HG03520 (cell line): ENCODE data around the gene LRRC56.

Source experiments
- ATAC-seq: cut with Tn5 transposase; IDR thresholded peaks from one replicate; pipeline ENCODE4 v1.9.1; 2021; ENCODE audit warnings: mild to moderate bottlenecking, moderate library complexity; ENCODE audit not compliant: unreplicated experiment

The LRRC56 gene

DNA sequence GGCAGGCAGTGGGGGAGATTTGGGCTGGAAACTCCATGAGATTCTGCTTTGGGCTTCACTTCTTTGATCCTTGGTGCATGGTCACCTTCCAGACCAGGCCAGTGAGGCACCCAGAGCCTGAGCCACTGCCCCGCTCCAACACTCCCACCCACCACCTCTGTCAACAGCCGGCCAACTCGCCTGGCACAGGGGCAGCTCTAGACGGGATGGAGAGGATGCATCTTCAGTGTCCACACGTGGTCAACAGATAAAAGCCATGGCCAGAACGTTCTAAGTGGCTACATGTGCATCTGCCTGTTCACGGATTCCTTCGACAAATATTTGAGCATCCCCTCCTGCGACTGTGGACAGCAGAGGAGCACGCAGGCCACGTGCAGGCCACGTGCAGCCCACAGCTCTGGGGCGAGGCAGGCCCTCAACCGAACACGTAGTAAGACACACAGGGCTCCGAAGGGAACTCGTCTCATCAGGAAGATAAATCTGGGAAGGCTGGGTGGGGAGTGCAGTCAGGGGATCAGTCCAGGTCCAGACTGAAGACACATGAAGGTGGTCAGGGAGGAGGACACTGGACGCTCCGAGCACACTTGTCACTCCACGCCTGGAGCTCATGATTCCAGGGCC is 1.2 kb downstream of the LRRC56 start:
- ATAC-seq = no peak

DNA sequence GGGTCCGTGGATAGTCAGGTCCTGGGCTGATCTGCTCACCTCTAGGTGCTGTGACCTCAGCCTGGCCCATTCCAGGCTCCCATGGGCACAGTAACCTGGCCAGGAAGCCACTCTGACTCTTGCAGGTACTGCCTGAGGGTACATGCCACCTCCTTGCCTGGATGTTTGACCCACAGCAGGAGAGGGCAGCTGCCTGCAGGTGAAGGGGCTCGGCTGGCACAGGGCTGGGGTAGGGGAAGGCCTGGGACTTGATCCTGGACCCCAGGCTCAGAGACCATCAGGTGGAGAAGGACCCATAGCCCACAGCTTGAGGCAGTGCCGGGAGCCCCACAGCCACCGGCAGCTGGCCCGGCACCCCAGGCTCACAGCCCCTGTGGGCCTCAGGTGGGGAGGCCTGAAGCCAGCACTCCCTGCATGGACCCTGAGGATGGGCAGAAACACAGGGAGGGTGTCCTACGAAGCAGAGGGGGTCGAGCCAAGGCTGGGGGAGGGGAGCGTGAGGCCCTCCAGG is 2.7 kb downstream of the LRRC56 start:
- ATAC-seq = no peak

- no peak for ATAC-seq
These were observed 3.5 kb downstream of the LRRC56 start for GRCh38 chr11:540583-541432.

DNA sequence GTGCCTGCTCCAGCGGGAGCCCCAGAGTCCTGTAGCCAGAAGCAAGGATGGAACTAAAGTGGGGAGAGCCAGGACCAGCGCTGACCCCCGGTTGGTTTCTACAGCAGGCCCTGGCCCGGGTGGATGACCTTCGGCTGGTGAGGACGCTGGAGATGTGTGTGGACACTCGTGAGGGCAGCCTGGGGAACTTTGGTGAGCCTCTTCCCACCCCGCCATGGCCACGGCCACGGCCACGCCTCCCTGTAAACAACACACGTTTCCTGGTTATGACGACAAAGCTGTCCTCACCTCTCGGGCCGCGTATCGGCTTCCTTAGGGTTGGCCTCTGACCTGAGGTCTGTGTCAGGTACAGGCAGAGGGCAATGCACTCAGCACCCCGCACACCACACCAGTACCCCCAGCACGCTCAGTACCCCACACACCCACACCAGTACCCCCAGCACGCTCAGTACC is 4.1 kb downstream of the LRRC56 start:
- no peak for ATAC-seq

- ATAC-seq = no peak
These were observed 7.5 kb downstream of the LRRC56 start for GRCh38 chr11:544817-545166.

GRCh38 chr11:545171-545570 is 7.8 kb downstream of the LRRC56 start:
- no peak for ATAC-seq

- no peak for ATAC-seq
These were observed 11.6 kb downstream of the LRRC56 start for GRCh38 chr11:548700-549603.

DNA sequence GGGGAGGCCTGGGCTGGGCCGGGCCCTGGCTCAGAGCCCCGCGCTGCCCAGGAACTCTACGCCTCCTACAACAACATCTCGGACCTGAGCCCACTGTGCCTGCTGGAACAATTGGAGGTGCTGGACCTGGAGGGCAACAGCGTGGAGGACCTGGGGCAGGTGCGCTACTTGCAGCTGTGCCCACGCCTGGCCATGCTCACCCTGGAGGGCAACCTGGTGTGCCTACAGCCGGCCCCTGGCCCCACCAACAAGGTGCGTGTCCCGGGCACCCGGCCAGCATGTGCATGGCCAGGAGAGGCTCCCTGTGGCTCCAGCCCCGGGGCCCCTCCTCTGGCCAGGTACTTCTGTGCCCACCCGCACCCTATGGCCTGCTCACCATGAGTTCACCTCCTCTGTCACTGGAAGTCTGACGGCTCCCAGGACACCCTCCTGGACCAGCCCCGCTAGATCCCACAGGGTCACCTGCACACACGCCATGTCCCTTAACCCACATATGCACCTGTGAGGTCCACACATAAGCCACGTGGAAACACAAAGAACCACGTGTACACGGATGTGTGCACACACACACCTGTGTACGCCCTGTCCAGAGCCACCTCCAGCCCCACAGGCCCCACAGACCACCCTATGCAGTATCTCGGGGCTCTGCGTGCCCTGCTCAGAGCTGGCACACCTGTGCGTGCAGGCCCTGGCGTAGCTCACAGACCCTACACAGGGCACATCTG is 12.9 kb downstream of the LRRC56 start:
- ATAC-seq = no peak

DNA sequence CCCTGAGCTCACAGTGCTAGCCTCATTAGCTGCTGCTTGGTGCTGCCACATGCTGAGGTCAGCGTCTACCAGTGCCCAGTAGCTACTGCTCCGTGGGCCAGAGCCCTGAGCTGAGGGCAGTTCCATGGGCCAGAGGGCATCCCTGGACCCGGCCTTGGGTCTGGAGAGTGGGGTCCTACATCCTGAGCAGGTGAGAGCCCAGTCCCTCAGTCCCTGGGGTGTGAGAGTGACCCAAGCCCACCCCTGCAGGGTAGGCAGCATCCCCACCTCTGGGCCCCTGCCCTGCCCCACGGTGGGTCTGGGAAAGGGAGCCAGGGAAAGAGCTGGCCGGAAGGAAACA is 13.4 kb downstream of the LRRC56 start:
- ATAC-seq = no peak

- ATAC-seq = no peak
These were observed 13.8 kb downstream of the LRRC56 start for GRCh38 chr11:551131-551530.

DNA sequence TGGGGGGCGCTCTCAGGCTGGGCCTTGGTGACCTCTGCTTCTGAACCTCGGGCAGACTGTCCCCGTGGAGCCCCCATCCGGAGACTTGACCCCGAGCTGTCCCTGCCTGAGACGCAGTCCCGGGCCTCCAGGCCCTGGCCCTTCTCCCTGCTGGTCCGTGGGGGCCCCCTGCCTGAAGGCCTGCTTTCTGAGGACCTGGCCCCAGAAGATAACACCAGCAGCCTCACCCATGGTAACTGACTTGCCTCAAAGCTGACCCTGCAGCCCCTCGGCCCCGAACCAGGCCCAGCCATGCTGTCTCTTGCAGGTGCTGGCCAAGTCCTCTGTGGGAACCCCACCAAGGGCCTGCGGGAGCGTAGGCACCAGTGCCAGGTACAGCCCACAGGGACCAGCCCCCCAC is 14.3 kb downstream of the LRRC56 start:
- no peak for ATAC-seq

DNA sequence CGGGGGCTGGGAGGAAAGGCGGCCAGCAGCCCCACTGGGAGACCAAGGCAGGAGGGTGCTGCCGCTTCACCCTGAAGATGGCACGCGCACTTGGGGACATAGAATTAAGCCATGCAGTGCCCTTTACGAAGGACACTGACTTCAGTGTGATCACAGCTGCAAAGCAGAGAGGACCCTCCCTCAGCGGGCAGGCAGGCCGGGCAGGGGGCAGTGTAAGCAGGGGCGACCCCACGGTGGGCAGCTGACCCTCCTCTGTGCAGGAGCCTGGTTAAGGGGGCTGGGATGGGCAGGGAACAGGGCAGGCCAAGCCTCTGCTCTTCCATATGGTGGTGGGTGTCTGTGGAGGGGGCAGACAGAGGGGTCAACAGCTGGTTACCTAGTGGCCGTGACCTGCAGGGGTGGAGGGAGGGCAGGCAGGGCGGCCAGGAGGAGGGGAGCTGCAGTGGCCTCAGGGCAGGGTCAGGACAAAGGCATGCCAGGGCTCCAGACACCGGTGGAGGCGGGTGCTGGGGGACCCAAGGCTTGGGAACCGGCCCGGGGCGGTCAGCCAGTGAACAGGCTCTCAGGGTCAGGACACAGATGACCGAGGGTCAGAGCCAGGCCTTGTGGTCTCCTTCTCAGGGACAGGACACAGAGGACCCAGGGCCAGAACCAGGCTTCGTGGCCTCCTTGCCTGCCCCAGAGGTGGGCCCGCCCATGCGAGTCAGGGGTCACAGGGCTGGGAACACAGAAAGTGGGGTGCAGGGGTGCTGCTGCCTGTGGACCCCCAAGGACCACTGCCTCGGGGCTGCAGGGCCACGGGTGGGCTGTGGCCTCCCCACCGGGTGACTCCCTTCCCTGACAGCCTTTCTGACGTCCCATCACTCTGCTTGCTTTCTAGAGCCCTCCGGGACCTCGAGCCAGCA is 16.0 kb downstream of the LRRC56 start:
- ATAC-seq = no peak

GRCh38 chr11:553988-554340 is 16.6 kb downstream of the LRRC56 start:
- no peak for ATAC-seq

DNA sequence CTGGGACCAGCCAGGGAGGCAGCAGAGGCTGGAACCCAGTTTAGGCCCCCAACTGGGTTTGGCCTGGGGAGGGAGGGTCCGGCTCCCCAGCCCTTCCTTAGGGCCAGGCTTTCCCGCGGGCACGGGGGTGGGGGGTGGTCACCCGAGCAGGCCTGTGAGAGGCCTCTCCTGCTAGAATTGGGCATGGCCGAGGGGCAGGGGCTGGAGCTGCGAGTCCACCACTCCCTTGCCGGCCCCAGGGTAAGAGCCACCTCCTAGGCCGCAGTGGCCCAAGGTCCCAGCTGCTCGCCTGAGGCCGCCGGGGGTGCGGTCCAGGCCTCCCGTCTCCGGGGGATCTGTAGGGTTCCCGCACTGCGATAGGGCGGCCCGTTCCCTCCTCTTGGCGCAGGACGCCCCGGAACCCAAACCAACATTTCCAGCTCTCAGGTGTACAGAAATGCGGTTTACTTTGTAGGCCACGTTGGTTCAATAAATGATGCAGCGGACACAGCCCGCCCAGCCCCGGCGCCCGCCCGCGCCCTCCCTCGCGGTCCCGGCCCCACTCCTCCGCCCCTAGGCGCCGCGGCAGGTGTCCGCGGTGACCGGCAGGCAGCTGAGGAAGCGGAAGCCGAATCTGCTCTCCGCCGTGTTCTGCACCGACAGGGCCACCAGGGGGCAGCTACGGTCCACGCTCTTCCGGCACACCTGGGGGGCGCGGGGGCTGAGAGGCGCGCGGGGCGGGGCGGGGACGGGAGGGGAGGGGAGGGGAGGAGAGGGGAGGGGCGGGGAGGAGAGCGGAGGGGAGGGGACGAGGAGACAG is 17.3 kb downstream of the LRRC56 start:
- no peak for ATAC-seq

DNA sequence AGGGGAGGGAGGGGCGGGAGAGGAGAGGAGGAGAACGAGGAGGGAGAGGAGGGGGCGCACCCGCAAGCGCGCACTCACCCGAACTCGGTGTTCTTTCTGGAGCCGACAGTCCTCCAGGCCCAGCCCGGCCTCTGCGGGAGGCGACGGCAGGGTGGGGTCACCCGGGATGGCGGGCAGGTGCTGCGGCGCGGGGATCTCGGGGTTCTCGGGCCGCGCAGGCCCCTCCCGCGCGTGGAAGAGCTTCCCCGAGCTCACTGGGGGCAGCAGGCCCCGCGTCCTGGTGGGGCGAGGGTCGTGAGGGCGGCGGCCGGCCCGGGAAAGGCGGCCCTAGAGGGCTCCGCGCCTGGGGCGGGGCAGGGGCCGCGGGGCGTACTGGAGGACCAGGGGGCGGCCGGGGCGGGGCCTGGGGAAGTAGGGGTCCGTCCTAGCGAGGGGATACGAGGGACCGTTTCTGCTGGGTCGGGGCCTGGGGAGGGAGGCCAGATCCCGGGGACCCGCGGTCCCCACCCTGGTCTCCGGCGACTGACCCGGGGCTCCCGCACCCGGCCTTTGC is 18.0 kb downstream of the LRRC56 start:
- ATAC-seq = no peak

DNA sequence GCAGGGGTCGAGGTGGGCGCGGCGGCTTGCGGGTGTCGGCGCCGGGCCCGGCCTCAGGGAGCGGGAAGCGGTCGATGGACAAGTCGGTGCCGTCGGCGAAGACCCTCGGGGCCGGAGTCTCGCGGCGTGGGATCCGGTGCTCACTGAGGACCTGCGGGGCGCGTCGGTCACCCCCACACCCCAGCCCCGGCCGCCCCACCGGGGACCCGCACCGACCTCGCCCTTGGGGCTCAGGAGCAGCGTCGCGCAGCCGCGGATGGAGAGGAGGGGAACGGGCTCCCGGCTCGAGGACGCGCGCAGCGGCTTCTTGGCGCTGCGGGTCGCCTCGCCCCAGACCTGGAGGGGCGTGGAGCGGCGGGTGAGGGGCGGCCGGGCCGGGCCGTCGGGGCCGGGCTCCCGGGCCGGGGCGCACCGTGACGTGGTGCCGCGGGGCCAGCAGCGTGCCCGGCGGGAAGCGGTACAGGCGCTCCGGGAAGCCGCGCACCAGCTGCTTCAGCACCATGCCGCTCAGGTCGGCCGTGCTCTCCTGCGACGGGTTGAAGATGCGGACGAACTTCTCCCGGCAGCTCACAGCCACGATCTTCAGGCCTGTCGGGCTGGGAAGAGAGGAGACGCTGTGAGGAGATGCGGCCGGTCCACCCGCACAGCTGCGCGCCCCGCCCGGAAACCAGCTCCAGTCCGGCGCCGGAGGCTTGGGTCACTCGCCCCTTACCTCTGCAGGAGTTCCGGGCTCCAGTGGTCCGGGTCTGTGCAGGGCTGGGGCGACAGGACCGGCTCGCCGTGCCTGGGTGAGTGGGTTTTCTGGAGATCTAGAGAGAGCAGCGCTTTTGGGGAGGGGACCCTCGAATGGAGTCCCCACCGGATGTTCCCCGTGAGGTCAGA is 18.7 kb downstream of the LRRC56 start:
- ATAC-seq = no peak

- ATAC-seq = no peak
These were observed 19.4 kb downstream of the LRRC56 start for GRCh38 chr11:556662-557256.
